ENCODE measurements around the gene ZNF277.

The ZNF277 gene, protein sequence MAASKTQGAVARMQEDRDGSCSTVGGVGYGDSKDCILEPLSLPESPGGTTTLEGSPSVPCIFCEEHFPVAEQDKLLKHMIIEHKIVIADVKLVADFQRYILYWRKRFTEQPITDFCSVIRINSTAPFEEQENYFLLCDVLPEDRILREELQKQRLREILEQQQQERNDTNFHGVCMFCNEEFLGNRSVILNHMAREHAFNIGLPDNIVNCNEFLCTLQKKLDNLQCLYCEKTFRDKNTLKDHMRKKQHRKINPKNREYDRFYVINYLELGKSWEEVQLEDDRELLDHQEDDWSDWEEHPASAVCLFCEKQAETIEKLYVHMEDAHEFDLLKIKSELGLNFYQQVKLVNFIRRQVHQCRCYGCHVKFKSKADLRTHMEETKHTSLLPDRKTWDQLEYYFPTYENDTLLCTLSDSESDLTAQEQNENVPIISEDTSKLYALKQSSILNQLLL

DNA sequence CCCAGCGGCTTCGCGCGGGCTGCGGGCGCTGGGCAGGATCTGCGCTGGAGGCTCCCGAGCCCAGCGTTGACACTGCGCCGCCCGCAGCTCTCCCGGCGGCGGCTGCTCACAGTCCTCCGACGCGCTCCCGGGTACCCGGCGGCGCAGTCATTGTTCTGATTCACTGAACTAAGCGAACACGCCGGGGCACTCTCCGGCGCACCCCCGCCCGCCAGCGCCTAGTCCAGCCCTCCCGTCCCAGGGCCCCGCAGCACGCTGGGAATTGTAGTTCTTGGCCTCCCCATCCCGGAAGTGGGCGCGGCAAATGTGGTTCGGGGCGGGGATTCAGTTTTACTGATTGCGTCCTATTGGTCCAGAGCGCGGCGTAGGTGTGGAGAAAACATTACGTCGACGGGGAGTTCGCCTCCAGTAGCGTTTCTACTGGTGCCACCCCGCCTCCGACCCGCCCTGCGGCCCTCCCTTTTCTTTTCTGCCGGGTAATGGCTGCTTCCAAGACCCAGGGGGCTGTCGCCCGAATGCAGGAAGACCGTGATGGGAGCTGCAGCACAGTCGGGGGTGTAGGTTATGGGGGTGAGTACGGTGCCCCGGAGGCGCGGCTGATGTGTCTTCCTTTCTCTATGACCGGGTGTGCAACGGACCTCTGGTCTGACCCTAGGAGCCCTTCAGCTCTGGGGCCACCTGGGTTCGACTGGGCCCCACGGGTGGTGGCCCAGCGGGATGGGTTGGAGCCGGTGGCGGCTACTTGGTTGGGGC lies at the start of gene ZNF277, which contains the start of gene DOCK4:
Gene ZNF277 (plus strand): TSS at position 458 of the 753 bp plus-strand sequence. CDS start 22 bp downstream, at position 480.
Gene DOCK4 (minus strand): TSS at position 162 of the 753 bp plus-strand sequence. CDS start 261 bp downstream, outside the sequence.
- TF ChIP-seq CTCF (IDR thresholded peaks at IDR 0.05; ENCODE audit: control insufficient read depth, insufficient read depth, low read depth, low read length, missing control alignments), result no peak
- DNase-seq (ENCODE audit: low read depth), result peak; percentile 95
- peak within 1 kb of the TSS; percentile 85 for H3K4me3 ChIP-seq (ENCODE audit: control insufficient read depth, low read depth, low read length)

DNA sequence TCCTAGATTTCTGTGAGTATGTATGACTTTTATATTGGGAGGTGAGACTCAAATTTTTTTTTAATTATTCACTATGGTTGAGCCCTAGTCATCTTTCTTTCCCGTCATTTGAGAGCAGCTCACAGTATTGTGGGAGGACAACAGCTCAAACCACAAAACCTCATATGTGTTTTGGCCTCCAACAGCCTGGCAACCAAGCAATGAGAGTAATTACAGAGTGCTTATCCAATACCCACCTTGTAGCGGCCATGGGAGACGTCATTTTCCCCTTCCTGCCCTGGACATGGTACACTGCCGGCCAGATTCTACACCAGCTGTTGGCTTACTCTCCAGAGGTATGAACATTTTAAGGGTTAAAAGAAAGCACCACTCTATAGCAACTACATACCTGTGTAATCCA lies 49.4 kb upstream of the ZNF277 start:
- no peak overlapping the region for H3K4me3 ChIP-seq (ENCODE audit: control insufficient read depth, low read depth, low read length)
- DNase-seq (ENCODE audit: low read depth), result peak; percentile 54
- no peak for TF ChIP-seq CTCF (IDR thresholded peaks at IDR 0.05; ENCODE audit: control insufficient read depth, insufficient read depth, low read depth, low read length, missing control alignments)

DNA sequence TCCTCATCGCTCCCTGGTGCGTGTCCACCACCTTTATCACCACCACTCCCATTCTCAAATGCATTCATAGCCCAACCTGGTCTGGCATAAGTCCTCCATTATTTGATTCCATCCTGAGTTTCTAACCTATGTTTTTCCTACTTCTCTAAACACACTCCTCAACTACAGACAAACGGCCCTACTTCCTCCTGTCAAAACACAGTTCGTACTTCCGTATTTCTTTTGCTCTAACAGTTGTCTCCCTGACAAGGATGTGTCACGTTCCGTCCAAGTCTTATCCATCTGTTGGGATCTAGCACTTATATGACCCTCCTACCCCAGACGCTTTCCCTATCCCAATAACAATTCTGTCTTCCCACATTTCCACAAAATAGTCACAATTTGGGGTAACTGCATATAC lies 47.1 kb upstream of the ZNF277 start:
- no peak for DNase-seq (ENCODE audit: low read depth)
- no peak for TF ChIP-seq CTCF (IDR thresholded peaks at IDR 0.05; ENCODE audit: control insufficient read depth, insufficient read depth, low read depth, low read length, missing control alignments)
- H3K4me3 ChIP-seq (ENCODE audit: control insufficient read depth, low read depth, low read length), result no peak overlapping the region

DNA sequence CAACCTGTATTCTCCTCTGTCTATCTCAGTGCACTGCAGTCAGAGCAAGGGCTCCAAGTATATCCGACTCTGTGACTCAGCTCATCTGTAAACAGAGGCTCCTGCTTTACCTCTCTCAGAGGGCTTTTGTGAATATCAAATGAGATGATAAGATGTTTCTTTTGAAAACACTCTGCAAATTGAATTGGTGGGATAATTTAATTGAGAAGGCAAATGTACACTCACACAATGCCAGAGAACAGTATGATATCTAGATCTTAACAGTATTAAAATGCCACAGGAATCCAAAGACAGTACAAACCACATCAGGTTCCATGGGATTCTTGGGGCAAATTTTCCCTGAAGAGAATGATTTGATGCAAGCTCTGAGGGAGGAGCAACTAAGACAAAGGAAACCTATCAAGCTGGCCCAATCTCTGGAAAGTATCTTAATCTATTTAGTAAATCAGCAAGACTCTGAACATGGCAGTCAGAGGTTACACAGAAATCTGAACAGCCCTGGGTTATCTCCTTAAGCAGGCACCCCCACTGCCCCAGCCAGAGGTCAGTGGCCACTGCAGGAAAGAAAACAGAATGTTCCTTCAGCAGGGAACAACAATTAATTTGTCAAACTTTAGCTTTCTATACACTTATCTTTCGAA lies 46.2 kb upstream of the ZNF277 start:
- no peak for TF ChIP-seq CTCF (IDR thresholded peaks at IDR 0.05; ENCODE audit: control insufficient read depth, insufficient read depth, low read depth, low read length, missing control alignments)
- DNase-seq (ENCODE audit: low read depth), result no peak
- no peak overlapping the region for H3K4me3 ChIP-seq (ENCODE audit: control insufficient read depth, low read depth, low read length)

GRCh38 chr7:112160771-112161150 lies 45.7 kb upstream of the ZNF277 start:
- no peak for TF ChIP-seq CTCF (IDR thresholded peaks at IDR 0.05; ENCODE audit: control insufficient read depth, insufficient read depth, low read depth, low read length, missing control alignments)
- H3K4me3 ChIP-seq (ENCODE audit: control insufficient read depth, low read depth, low read length), result no peak overlapping the region
- no peak for DNase-seq (ENCODE audit: low read depth)

All from AG09309 (cell line).